ENCODE measurements around the gene DYSF. TPM values are rescaled to one million over a fixed set of nuclear protein-coding genes. Genes with fewer than 3 reads are reported as not detected.

Gene DYSF
- total and polyA plus RNA-seq, 2 donors (not counting 1 experiment from before 2014, with no cell fraction given): 0.17 to 0.43 TPM

DNA sequence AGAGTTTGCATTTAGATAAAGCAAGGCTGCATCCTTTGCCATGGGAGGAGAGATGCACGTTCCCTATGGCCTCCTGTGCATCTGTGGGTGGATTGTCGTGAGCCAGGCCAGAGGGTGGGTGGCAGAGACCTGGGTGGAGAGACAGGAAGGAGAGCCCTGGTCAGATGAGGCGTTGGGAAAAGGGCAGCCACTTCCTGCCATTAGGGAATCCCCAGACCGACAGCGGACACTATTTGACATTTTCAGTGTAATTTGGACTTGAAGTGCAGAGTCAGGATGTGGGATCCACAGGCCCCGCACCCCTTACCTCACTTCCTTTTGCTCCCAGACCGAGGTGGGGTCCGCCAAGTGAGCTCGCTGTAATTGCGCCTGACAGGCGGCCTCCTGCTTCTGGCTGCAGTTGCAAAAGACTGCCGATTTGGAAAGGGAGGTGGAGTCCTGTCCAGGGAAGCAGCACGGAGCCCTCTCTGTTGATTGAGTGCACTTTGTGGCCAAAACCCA, 150.0 kb downstream of the DYSF start:
- intact Hi-C loops (cut with micrococcal nuclease): no loop called here
- no peak for ATAC-seq (ENCODE audit: low read depth)
- H3K27me3 Mint-ChIP-seq: peaks cover 41% of the 10 kb centered on the region
- Histone ChIP-seq H2AFZ (ENCODE audit: insufficient read depth, low read depth, low read length, poor library complexity, severe bottlenecking) (no peak overlapping the region), H3K9me3 (ENCODE audit: control extremely low read depth in 1 of 3, control insufficient read depth in 2 of 3, insufficient read depth in 1 of 3, low read length in 2 of 3) (peaks cover 0 to 3% (median 0%) of the 10 kb centered on the region in 3 donors), H3K27ac (ENCODE audit: low read length in 2 of 2) (no peak overlapping the region), H3K4me3 (ENCODE audit: control extremely low read depth in 1 of 5, extremely low read depth in 1 of 5, insufficient read depth in 1 of 5, low read depth in 2 of 5, low read length in 4 of 5) (no peak overlapping the region), H3K4me1 (ENCODE audit: control insufficient read depth in 2 of 2, insufficient read depth in 2 of 2, low read length in 2 of 2) (no peaks in the 10 kb centered on the region), H4K20me1 (ENCODE audit: control insufficient read depth, insufficient read depth, low read length, poor library complexity, severe bottlenecking) (no peaks in the 10 kb centered on the region), H3K4me2 (replicated peaks; ENCODE audit: low read depth, low read length, poor library complexity, severe bottlenecking) (no peak overlapping the region), H3K79me2 (ENCODE audit: control insufficient read depth, insufficient read depth, low read length) (no peaks in the 10 kb centered on the region), H3K36me3 (replicated peaks in 1 of 2; ENCODE audit: control extremely low read depth in 1 of 2, control insufficient read depth in 1 of 2, extremely low read depth in 1 of 2, insufficient read depth in 2 of 2, low read length in 1 of 2) (no peaks in the 10 kb centered on the region), H3K9ac (ENCODE audit: low read length) (no peak overlapping the region), H3K27me3 (replicated peaks in 1 of 4; ENCODE audit: control extremely low read depth in 1 of 4, control insufficient read depth in 3 of 4, insufficient read depth in 4 of 4, low read length in 3 of 4) (peaks cover 0 to 15% (median 0%) of the 10 kb centered on the region in 4 experiments)
- ChIA-PET POLR2A (no interaction called here), CTCF (no interaction called here)
- no peak for DNase-seq
- 41% methylated on average over 9 of the region's 13 CpGs for WGBS (ENCODE audit: insufficient coverage)
- no peak overlapping the region for H3K27ac Mint-ChIP-seq
- no peak overlapping the region for H3K4me3 Mint-ChIP-seq
- H3K9me3 Mint-ChIP-seq (ENCODE audit: insufficient read depth): no peaks in the 10 kb centered on the region
- TF ChIP-seq, protein P1, sequence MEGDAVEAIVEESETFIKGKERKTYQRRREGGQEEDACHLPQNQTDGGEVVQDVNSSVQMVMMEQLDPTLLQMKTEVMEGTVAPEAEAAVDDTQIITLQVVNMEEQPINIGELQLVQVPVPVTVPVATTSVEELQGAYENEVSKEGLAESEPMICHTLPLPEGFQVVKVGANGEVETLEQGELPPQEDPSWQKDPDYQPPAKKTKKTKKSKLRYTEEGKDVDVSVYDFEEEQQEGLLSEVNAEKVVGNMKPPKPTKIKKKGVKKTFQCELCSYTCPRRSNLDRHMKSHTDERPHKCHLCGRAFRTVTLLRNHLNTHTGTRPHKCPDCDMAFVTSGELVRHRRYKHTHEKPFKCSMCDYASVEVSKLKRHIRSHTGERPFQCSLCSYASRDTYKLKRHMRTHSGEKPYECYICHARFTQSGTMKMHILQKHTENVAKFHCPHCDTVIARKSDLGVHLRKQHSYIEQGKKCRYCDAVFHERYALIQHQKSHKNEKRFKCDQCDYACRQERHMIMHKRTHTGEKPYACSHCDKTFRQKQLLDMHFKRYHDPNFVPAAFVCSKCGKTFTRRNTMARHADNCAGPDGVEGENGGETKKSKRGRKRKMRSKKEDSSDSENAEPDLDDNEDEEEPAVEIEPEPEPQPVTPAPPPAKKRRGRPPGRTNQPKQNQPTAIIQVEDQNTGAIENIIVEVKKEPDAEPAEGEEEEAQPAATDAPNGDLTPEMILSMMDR (IDR thresholded peaks at IDR 0.05): no peak
- TF ChIP-seq EZH2 (IDR thresholded peaks at IDR 0.05; ENCODE audit: borderline replicate concordance, insufficient read depth, low read depth, low read length, poor library complexity, severe bottlenecking): no peak
- H3K4me1 Mint-ChIP-seq: no peaks in the 10 kb centered on the region

DNA sequence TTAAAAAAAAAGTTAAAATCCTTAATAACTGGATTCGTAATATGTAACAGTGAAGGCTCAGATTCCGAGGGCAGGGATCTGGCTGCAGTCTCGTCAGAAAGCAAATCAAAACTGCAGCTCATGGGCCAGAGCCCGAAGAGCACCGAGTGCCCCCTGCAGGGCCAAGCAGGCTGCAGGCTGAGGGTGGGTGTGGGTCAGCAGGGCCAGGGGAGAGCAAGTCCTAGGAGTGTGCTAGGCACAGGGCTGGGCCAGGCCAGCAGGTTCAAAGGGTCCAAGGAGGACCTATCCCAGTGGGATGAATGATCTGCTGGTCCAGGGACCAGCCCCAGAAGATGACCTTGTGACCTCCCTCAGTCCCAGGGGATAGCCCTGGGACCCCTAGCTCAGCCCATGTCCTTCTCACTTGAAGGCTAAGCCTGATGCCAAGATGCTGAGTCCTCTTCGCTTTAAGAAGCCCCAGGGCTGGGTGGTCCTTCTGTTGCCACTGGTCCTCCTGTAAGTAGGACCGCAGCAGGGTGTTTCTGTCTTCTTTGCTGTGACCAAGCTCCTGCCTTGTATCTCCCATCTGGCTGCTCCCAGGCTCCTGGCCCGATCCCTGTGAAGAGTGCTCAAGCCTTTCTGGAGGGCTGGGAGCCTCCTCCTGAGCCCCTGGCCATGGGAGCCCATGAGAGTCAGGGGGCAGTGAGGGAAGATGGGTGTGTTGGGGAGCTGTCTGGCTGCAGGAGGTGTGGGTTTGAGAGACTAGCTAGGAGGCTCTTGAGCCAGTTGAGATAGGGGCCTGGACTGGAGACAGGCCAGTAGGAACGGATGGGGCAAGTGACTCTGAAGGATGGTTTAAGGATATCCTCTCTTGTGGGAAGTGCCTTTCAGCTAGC, 150.7 kb downstream of the DYSF start:
- peaks cover 0 to 3% (median 0%) of the 10 kb centered on the region in 3 donors for H3K9me3 ChIP-seq (ENCODE audit: control extremely low read depth in 1 of 3, control insufficient read depth in 2 of 3, insufficient read depth in 1 of 3, low read length in 2 of 3)
- Mint-ChIP-seq H3K4me1 (no peaks in the 10 kb centered on the region), H3K27me3 (peaks cover 41% of the 10 kb centered on the region), H3K27ac (no peak overlapping the region), H3K9me3 (ENCODE audit: insufficient read depth) (no peaks in the 10 kb centered on the region), H3K4me3 (no peak overlapping the region)
- WGBS (ENCODE audit: insufficient coverage): 81% methylated on average over 9 of the region's 9 CpGs
- ChIA-PET CTCF (no interaction called here), POLR2A (no interaction called here)
- H3K4me3 ChIP-seq (ENCODE audit: control extremely low read depth in 1 of 5, extremely low read depth in 1 of 5, insufficient read depth in 1 of 5, low read depth in 2 of 5, low read length in 4 of 5): no peak overlapping the region
- intact Hi-C loops (cut with micrococcal nuclease): no loop called here
- no peak overlapping the region for H3K4me2 ChIP-seq (replicated peaks; ENCODE audit: low read depth, low read length, poor library complexity, severe bottlenecking)
- no peak overlapping the region for H3K9ac ChIP-seq (ENCODE audit: low read length)
- H3K27ac ChIP-seq (ENCODE audit: low read length in 2 of 2): no peak overlapping the region
- H4K20me1 ChIP-seq (ENCODE audit: control insufficient read depth, insufficient read depth, low read length, poor library complexity, severe bottlenecking): no peaks in the 10 kb centered on the region
- H3K27me3 ChIP-seq (replicated peaks in 1 of 4; ENCODE audit: control extremely low read depth in 1 of 4, control insufficient read depth in 3 of 4, insufficient read depth in 4 of 4, low read length in 3 of 4): peaks cover 0 to 15% (median 0%) of the 10 kb centered on the region in 4 experiments
- H3K79me2 ChIP-seq (ENCODE audit: control insufficient read depth, insufficient read depth, low read length): no peaks in the 10 kb centered on the region
- TF ChIP-seq EZH2 (IDR thresholded peaks at IDR 0.05; ENCODE audit: borderline replicate concordance, insufficient read depth, low read depth, low read length, poor library complexity, severe bottlenecking): no peak
- TF ChIP-seq, protein P1 (IDR thresholded peaks at IDR 0.05): no peak
- no peaks in the 10 kb centered on the region for H3K36me3 ChIP-seq (replicated peaks in 1 of 2; ENCODE audit: control extremely low read depth in 1 of 2, control insufficient read depth in 1 of 2, extremely low read depth in 1 of 2, insufficient read depth in 2 of 2, low read length in 1 of 2)
- H3K4me1 ChIP-seq (ENCODE audit: control insufficient read depth in 2 of 2, insufficient read depth in 2 of 2, low read length in 2 of 2): no peaks in the 10 kb centered on the region
- DNase-seq (no peak), ATAC-seq (ENCODE audit: low read depth) (no peak)
- H2AFZ ChIP-seq (ENCODE audit: insufficient read depth, low read depth, low read length, poor library complexity, severe bottlenecking): no peak overlapping the region

Measured in B cell (primary cell).